Hepatocyte (in vitro differentiated cells): ENCODE results near the gene ADAP1. TPM values are rescaled to one million over a fixed set of nuclear protein-coding genes. Genes with fewer than 3 reads are reported as not detected.

Source experiments
- DNase-seq: peaks from one replicate; pipeline ENCODE4 v3.0.0-alpha.2; 2016; ENCODE audit warnings: low spot score
- H2AFZ ChIP-seq: fragments of 200-600 bp; sonication (generic); 2 replicates; pipeline ENCODE4 v1.6.0; 2016; ENCODE audit warnings: antibody characterized with exemption, mild to moderate bottlenecking
- H3K27ac ChIP-seq: fragments of 200-600 bp; sonication (generic); 2 replicates; pipeline ENCODE4 v1.5.1; 2016; ENCODE audit warnings: mild to moderate bottlenecking
- H3K27me3 ChIP-seq: fragments of 200-600 bp; sonication (generic); 2 replicates; pipeline ENCODE4 v1.6.1; 2016
- H3K36me3 ChIP-seq: fragments of 200-600 bp; sonication (generic); replicated peaks from 2 replicates; pipeline ENCODE4 v1.5.1; 2016; ENCODE audit warnings: low read depth; ENCODE audit not compliant: insufficient read depth
- H3K4me1 ChIP-seq: fragments of 200-600 bp; sonication (generic); 2 replicates; pipeline ENCODE4 v1.5.1; 2016; ENCODE audit warnings: mild to moderate bottlenecking, moderate library complexity; ENCODE audit not compliant: insufficient read depth
- H3K4me2 ChIP-seq: fragments of 200-600 bp; sonication (generic); 2 replicates; pipeline ENCODE4 v1.6.0; 2016
- H3K4me3 ChIP-seq: fragments of 200-600 bp; sonication (generic); 2 replicates; pipeline ENCODE4 v1.5.1; 2016; ENCODE audit warnings: mild to moderate bottlenecking
- H3K79me2 ChIP-seq: fragments of 200-600 bp; sonication (generic); 2 replicates; pipeline ENCODE4 v1.6.0; 2017; ENCODE audit warnings: mild to moderate bottlenecking
- H3K9me2 ChIP-seq: fragments of 200-600 bp; sonication (generic); replicated peaks from 2 replicates; pipeline ENCODE4 v1.6.0; 2017; ENCODE audit warnings: mild to moderate bottlenecking; ENCODE audit not compliant: insufficient read depth
- H3K9me3 ChIP-seq: fragments of 200-600 bp; sonication (generic); 2 replicates; pipeline ENCODE4 v1.5.1; 2016; ENCODE audit warnings: low read depth, mild to moderate bottlenecking
- H4K20me1 ChIP-seq: fragments of 200-600 bp; sonication (generic); 2 replicates; pipeline ENCODE4 v1.6.0; 2016; ENCODE audit warnings: mild to moderate bottlenecking; ENCODE audit not compliant: insufficient read depth, poor library complexity, severe bottlenecking
- CTCF ChIP-seq: fragments of 200-600 bp; sonication (generic); IDR thresholded peaks from 2 replicates; pipeline ENCODE4 v1.5.1; 2016; ENCODE audit warnings: antibody characterized with exemption, mild to moderate bottlenecking; ENCODE audit not compliant: poor library complexity
- EZH2 ChIP-seq: fragments of 200-600 bp; sonication (generic); IDR thresholded peaks from 2 replicates; pipeline ENCODE4 v1.6.1; 2016; ENCODE audit warnings: antibody characterized with exemption, mild to moderate bottlenecking, borderline replicate concordance
- EZH2phosphoT487 ChIP-seq: fragments of 200-600 bp; sonication (generic); IDR thresholded peaks from one replicate; pipeline ENCODE4 v1.6.1; 2018; ENCODE audit warnings: antibody characterized with exemption, mild to moderate bottlenecking, low read depth, moderate library complexity; ENCODE audit not compliant: unreplicated experiment, severe bottlenecking
- WGBS: methylation state at CpG from one replicate; pipeline ENCODE4 v1.1.6; 2016; ENCODE audit warnings: low lambda C conversion rate; ENCODE audit errors: missing lambda C conversion rate; 5-methylcytosine and 5-hydroxymethylcytosine counted together
- polyA plus RNA-seq: library from polyadenylated mRNA; unstranded; fragments of >200 nt; fragmentation: Nextera tagmentation; extraction: Ambion mirVana; gene quantifications from 2 replicates; pipeline ENCODE4 v1.2.1, GENCODE V29; 2016
- total RNA-seq: library from RNA; depleted of rRNA; stranded (reverse); fragments of >200 nt; gene quantifications from 2 replicates; pipeline ENCODE4 v1.2.3, GENCODE V29; 2014

The ADAP1 gene
- total and polyA plus RNA-seq, 2 experiments from 2014 or later: 25.6 to 35.7 TPM

GRCh38 chr7:969403-969802, 14.9 kb upstream of the ADAP1 start:
- peaks cover 21% of the 10 kb centered on the region for H3K4me1 ChIP-seq
- H3K4me3 ChIP-seq: no peak overlapping the region
- no peaks in the 10 kb centered on the region for H3K27me3 ChIP-seq
- H3K36me3 ChIP-seq: no peaks in the 10 kb centered on the region
- no peaks in the 10 kb centered on the region for H3K9me3 ChIP-seq
- peaks cover 20% of the 10 kb centered on the region for H4K20me1 ChIP-seq
- WGBS: 97% methylated on average over 11 of the region's 11 CpGs
- no peaks in the 10 kb centered on the region for H3K9me2 ChIP-seq
- no peak overlapping the region for H3K4me2 ChIP-seq
- H3K27ac ChIP-seq: no peak overlapping the region
- DNase-seq: no peak
- no peak for TF ChIP-seq EZH2phosphoT487
- no peak for TF ChIP-seq EZH2
- TF ChIP-seq CTCF: no peak
- H3K79me2 ChIP-seq: peaks cover 55% of the 10 kb centered on the region
- H2AFZ ChIP-seq: no peak overlapping the region

- peaks cover 13% of the 10 kb centered on the region for H4K20me1 ChIP-seq
- 96% methylated on average over 24 of the region's 24 CpGs for WGBS
These were observed 14.0 kb upstream of the ADAP1 start for GRCh38 chr7:968205-969105.

GRCh38 chr7:967361-968082, 13.0 kb upstream of the ADAP1 start:
- H3K27ac ChIP-seq: no peak overlapping the region
- H3K27me3 ChIP-seq: no peaks in the 10 kb centered on the region
- H3K9me3 ChIP-seq: no peaks in the 10 kb centered on the region
- peaks cover 13% of the 10 kb centered on the region for H3K4me1 ChIP-seq
- 95% methylated on average over 39 of the region's 39 CpGs for WGBS
- no peak for TF ChIP-seq EZH2
- TF ChIP-seq EZH2phosphoT487: no peak
- TF ChIP-seq CTCF: no peak
- no peak overlapping the region for H2AFZ ChIP-seq
- H3K4me2 ChIP-seq: no peak overlapping the region
- H3K79me2 ChIP-seq: peaks cover 40% of the 10 kb centered on the region
- H4K20me1 ChIP-seq: peaks cover 13% of the 10 kb centered on the region
- H3K36me3 ChIP-seq: no peaks in the 10 kb centered on the region
- no peak overlapping the region for H3K4me3 ChIP-seq
- no peak for DNase-seq
- no peaks in the 10 kb centered on the region for H3K9me2 ChIP-seq

More at GRCh38 chr7:968205-969105, 14.0 kb upstream of the ADAP1 start:
- DNase-seq: no peak
- no peak overlapping the region for H3K27ac ChIP-seq
- no peaks in the 10 kb centered on the region for H3K9me3 ChIP-seq
- peaks cover 19% of the 10 kb centered on the region for H3K4me1 ChIP-seq
- no peaks in the 10 kb centered on the region for H3K27me3 ChIP-seq
- no peak overlapping the region for H3K4me3 ChIP-seq
- no peak overlapping the region for H2AFZ ChIP-seq
- TF ChIP-seq EZH2: no peak
- TF ChIP-seq EZH2phosphoT487: no peak
- TF ChIP-seq CTCF: no peak
- no peaks in the 10 kb centered on the region for H3K9me2 ChIP-seq
- H3K79me2 ChIP-seq: peaks cover 46% of the 10 kb centered on the region
- no peaks in the 10 kb centered on the region for H3K36me3 ChIP-seq
- no peak overlapping the region for H3K4me2 ChIP-seq
